ENCODE results near the gene PLA2G15.

GRCh38 chr16:68237243-68238028 lies 7.7 kb upstream of the PLA2G15 start:
- TF ChIP-seq EZH2 (IDR thresholded peaks at IDR 0.05; ENCODE audit: insufficient read depth, poor library complexity, severe bottlenecking) = no peak
- TF ChIP-seq EZH2phosphoT487 (IDR thresholded peaks at IDR 0.05; ENCODE audit: insufficient read depth, low read depth) = no peak

All from GM23248 (cell line).